OCI-LY7 (cell line): ENCODE results near the gene SRGAP1. TPM values are rescaled to one million over a fixed set of nuclear protein-coding genes. Genes with fewer than 3 reads are reported as not detected.

Source experiments
- BruUV-seq: library from RNA; stranded (reverse); fragments of 400-500 nt; replicated peaks from 2 replicates; lab custom pipeline; 2021; lab: Mats Ljungman, UMichigan
- CTCF ChIA-PET: fragments of 300-600 bp; sonication (Branson Sonifier 250); formaldehyde crosslinking; loops from one replicate; lab custom pipeline; 2022; ENCODE audit warnings: antibody characterized with exemption; ENCODE audit not compliant: unreplicated experiment; lab: Charles Lee
- POLR2A ChIA-PET: fragments of 300-600 bp; sonication (Branson Sonifier 250); formaldehyde crosslinking; loops from one replicate; lab custom pipeline; 2022; ENCODE audit warnings: antibody characterized with exemption; lab: Charles Lee
- DNase-seq: peaks from one replicate; pipeline ENCODE4 v3.0.0-alpha.2; 2015; ENCODE audit warnings: low spot score
- H2AFZ ChIP-seq: fragments of 200-600 bp; sonication (generic), shearing (Covaris generic); 2 replicates; pipeline ENCODE4 v1.6.1; 2014; ENCODE audit warnings: mild to moderate bottlenecking, antibody characterized with exemption, low read length, moderate library complexity
- H3K27ac ChIP-seq: fragments of 200-600 bp; sonication (generic); 2 replicates; pipeline ENCODE4 v1.5.1; 2014; ENCODE audit warnings: mixed run types, low read depth, mild to moderate bottlenecking, moderate library complexity, low read length, inconsistent platforms; ENCODE audit not compliant: poor library complexity, severe bottlenecking
- H3K36me3 ChIP-seq: fragments of 200-600 bp; sonication (generic); 2 replicates; pipeline ENCODE4 v1.6.1; 2014; ENCODE audit warnings: mild to moderate bottlenecking, antibody characterized with exemption, low read length, moderate library complexity, mixed read lengths; ENCODE audit not compliant: insufficient read depth
- H3K4me1 ChIP-seq: fragments of 200-600 bp; sonication (generic); 2 replicates; pipeline ENCODE4 v1.5.1; 2014; ENCODE audit warnings: mild to moderate bottlenecking, low read length; ENCODE audit not compliant: insufficient read depth, poor library complexity, severe bottlenecking
- H3K4me2 ChIP-seq: fragments of 200-600 bp; sonication (generic); 2 replicates; pipeline ENCODE4 v1.6.1; 2014; ENCODE audit warnings: mild to moderate bottlenecking, low read length
- H3K4me3 ChIP-seq: fragments of 200-600 bp; sonication (generic); 2 replicates; pipeline ENCODE4 v1.5.1; 2014; ENCODE audit warnings: mild to moderate bottlenecking, low read depth, low read length; ENCODE audit not compliant: poor library complexity, severe bottlenecking
- H3K79me2 ChIP-seq: fragments of 200-600 bp; sonication (generic); 2 replicates; pipeline ENCODE4 v1.6.1; 2016; ENCODE audit warnings: low read depth, mild to moderate bottlenecking, low read length, moderate library complexity, mixed read lengths; ENCODE audit not compliant: insufficient read depth
- H3K9me2 ChIP-seq: fragments of 200-600 bp; sonication (generic); 2 replicates; pipeline ENCODE4 v1.6.1; 2016; ENCODE audit warnings: mild to moderate bottlenecking, low read length, mixed read lengths; ENCODE audit not compliant: insufficient read depth
- H3K9me3 ChIP-seq: fragments of 200-600 bp; sonication (generic); 2 replicates; pipeline ENCODE4 v1.6.1; 2014; ENCODE audit warnings: mild to moderate bottlenecking, mixed run types, low read length, mixed read lengths
- H4K20me1 ChIP-seq: fragments of 200-600 bp; sonication (generic); 2 replicates; pipeline ENCODE4 v1.6.1; 2014; ENCODE audit warnings: mild to moderate bottlenecking, antibody characterized with exemption, low read length, moderate library complexity, mixed read lengths; ENCODE audit not compliant: insufficient read depth
- CTCF ChIP-seq: fragments of 200-600 bp; sonication (generic); conservative IDR thresholded peaks from 2 replicates; pipeline ENCODE4 v1.5.1; 2014; ENCODE audit warnings: mild to moderate bottlenecking, antibody characterized with exemption, low read length, moderate library complexity, mixed read lengths
- EZH2phosphoT487 ChIP-seq: fragments of 200-600 bp; sonication (generic); IDR thresholded peaks from 2 replicates; pipeline ENCODE4 v1.6.1; 2018; ENCODE audit warnings: low read depth, borderline replicate concordance, mild to moderate bottlenecking, mixed run types, antibody characterized with exemption, low read length, moderate library complexity, mixed read lengths
- intact Hi-C: fragments of 100-400 bp; cut with micrococcal nuclease; formaldehyde crosslinking; loops from one replicate; pipeline ENCODE4 v1.10.0; 2022; ENCODE audit not compliant: unreplicated experiment
- total RNA-seq, 2 experiments: library from RNA; depleted of rRNA in 1 of 2; stranded (reverse); fragments of >200 nt in 1 of 2; shearing (Covaris generic) in 1 of 2; gene quantifications; 2 replicates each; pipeline ENCODE4 v1.2.3, GENCODE V29; 2014 to 2022

Gene SRGAP1
- total RNA-seq, 2 experiments from 2014 or later: 0.06 TPM; not detected in 1

GRCh38 chr12:63862969-63863230 is 18.4 kb downstream of the SRGAP1 start:
- no peaks in the 10 kb centered on the region for H3K4me1 ChIP-seq
- TF ChIP-seq EZH2phosphoT487: no peak
- no peaks in the 10 kb centered on the region for H3K36me3 ChIP-seq
- no peaks in the 10 kb centered on the region for H3K79me2 ChIP-seq
- POLR2A ChIA-PET: no interaction called here
- no TSS peak for BruUV-seq
- no peaks in the 10 kb centered on the region for H3K9me3 ChIP-seq
- H3K4me2 ChIP-seq: no peak overlapping the region
- H2AFZ ChIP-seq: no peak overlapping the region
- H3K27ac ChIP-seq: no peak overlapping the region
- H3K4me3 ChIP-seq: no peak overlapping the region
- intact Hi-C loops: no loop called here
- no peaks in the 10 kb centered on the region for H3K9me2 ChIP-seq
- DNase-seq: no peak
- H4K20me1 ChIP-seq: no peaks in the 10 kb centered on the region
- CTCF ChIA-PET: no interaction called here

- intact Hi-C loops: no loop called here
- Histone ChIP-seq H3K9me3 (no peaks in the 10 kb centered on the region), H3K9me2 (no peaks in the 10 kb centered on the region), H3K36me3 (no peaks in the 10 kb centered on the region), H4K20me1 (no peaks in the 10 kb centered on the region), H3K27ac (no peak overlapping the region), H2AFZ (no peak overlapping the region), H3K4me3 (no peak overlapping the region), H3K4me1 (no peaks in the 10 kb centered on the region), H3K79me2 (no peaks in the 10 kb centered on the region), H3K4me2 (no peak overlapping the region)
- CTCF ChIA-PET: no interaction called here
- BruUV-seq: no TSS peak
- TF ChIP-seq CTCF (no peak), EZH2phosphoT487 (no peak)
- POLR2A ChIA-PET: no interaction called here
- no peak for DNase-seq
Measured at GRCh38 chr12:63863658-63864453, 19.4 kb downstream of the SRGAP1 start.

- Histone ChIP-seq H3K4me2 (no peak overlapping the region), H3K4me3 (no peak overlapping the region), H3K79me2 (no peaks in the 10 kb centered on the region), H3K27ac (no peak overlapping the region), H2AFZ (no peak overlapping the region), H3K9me2 (no peaks in the 10 kb centered on the region), H4K20me1 (no peaks in the 10 kb centered on the region), H3K9me3 (no peaks in the 10 kb centered on the region), H3K36me3 (no peaks in the 10 kb centered on the region), H3K4me1 (no peaks in the 10 kb centered on the region)
- ChIA-PET POLR2A (no interaction called here), CTCF (no interaction called here)
- TF ChIP-seq CTCF: no peak
- TF ChIP-seq EZH2phosphoT487: no peak
- DNase-seq: no peak
- intact Hi-C loops: no loop called here
- no TSS peak for BruUV-seq
Measured at GRCh38 chr12:63864454-63864706, 19.9 kb downstream of the SRGAP1 start.
